ENCODE data around the gene RAB40AL.

The RAB40AL gene

DNA sequence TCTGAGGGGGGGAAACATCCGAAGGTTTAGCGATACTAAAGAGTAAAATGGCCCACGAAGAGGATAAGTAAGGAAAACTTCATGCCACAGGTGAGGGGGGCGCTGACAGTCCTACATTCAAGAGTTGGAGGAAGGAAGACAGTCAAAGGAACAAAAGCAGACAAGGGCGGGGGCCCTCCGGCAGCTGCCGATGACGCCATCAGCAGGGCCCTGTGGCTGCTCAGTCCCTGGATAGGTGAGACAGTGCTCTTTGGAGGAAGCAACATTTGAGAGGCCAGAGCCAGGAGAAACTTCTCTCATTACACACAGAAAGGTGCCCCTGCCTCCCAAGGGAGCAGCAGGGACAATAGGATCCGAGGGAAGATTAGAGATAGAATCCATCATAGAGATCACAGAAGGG is 41.5 kb downstream of the RAB40AL start:
- FAIRE-seq (no peak), DNase-seq (ENCODE audit: extremely low spot score, insufficient read length, low read depth) (no peak)

DNA sequence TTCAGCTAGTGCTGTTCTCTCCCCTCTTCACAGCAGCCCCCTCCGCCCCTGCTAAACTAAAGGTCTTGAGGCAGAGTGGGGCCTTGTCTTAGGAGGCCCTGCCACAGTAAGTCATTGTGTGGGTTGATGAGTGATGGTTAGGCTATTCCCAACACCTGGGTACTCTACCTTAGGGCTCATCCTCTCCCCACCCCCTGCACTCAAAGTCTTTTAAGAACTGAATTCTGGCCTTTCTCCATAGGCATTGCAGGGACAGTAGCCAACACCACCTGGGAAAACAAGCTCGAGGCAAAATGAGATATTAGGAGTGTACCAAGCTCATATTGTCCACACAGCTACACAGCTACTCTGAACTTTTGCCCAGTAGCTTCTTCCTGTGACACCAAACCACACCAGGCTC is 42.5 kb downstream of the RAB40AL start:
- FAIRE-seq (no peak), DNase-seq (ENCODE audit: extremely low spot score, insufficient read length, low read depth) (no peak)

DNA sequence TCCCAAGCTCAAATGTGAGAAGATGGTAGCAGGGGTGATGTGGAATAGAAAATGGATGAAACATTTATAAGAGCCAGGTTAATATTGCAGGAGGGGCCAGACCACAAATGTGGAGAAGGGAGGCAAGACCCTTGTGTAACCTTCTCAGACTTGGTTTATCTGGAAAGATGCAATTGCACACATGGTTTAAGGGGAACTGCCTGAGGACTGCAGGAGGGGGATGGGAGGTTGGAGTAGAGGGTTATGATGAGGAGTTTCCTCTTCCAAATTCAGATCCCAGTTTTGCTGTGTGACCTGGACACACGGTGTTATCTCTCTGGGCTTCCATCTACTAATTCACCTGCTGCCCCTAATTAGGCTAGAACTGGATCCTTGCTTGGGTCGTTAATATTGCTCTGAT is 46.1 kb downstream of the RAB40AL start:
- DNase-seq (ENCODE audit: extremely low spot score, insufficient read length, low read depth), result no peak

DNA sequence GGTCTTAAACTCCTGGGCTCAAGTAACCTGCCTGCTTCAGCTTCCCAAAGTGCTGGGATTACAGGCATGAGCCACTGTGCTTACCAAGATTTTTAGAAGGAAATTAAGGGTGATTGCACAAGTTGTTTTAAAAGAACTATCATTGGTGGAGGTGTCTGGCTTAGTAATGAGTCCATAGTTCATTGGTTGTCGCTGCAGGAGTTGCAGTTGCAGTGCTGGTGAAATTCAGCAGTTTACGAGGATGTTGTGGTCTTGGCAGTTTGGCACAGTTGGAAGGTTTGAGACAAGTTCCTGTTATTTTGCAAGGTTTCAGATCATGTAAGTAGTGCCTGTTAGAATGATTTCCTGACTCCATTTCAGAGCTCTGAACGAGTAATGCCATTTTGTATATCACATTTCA is 48.1 kb downstream of the RAB40AL start:
- FAIRE-seq, result no peak

More for the DNA sequence above, 46.1 kb downstream of the RAB40AL start:
- FAIRE-seq, result no peak

More for the DNA sequence above, 48.1 kb downstream of the RAB40AL start:
- DNase-seq (ENCODE audit: extremely low spot score, insufficient read length, low read depth), result no peak
